ENCODE results near the gene MEI1.

GRCh38 chr22:41697126-41697775, 2.1 kb upstream of the MEI1 start:
- TF ChIP-seq CTCF (IDR thresholded peaks at IDR 0.05) (peak; percentile 93 to 97 (median 96)), POLR2AphosphoS5 (IDR thresholded peaks at IDR 0.05) (peak in 1 of 2 donors; percentile 48), POLR2A (IDR thresholded peaks at IDR 0.05; ENCODE audit: low read depth) (no peak), EP300 (IDR thresholded peaks at IDR 0.05) (no peak)

All from esophagus muscularis mucosa (tissue), 4 donors.